GM23338 (cell line): Measurements from ENCODE around the gene PCTP. TPM values are rescaled to one million over a fixed set of nuclear protein-coding genes. Genes with fewer than 3 reads are reported as not detected.

Experiments used
- ATAC-seq: fragments of 200-7000 bp; cut with Tn5 transposase; 3 replicates; pipeline ENCODE4 v1.9.1; 2020
- DNase-seq: peaks from one replicate; pipeline ENCODE4 v3.0.0-alpha.2; 2015; ENCODE audit warnings: low spot score
- H2AFZ ChIP-seq: fragments of 200-600 bp; sonication (generic); 2 replicates; pipeline ENCODE4 v1.8.0; 2016; ENCODE audit warnings: antibody characterized with exemption, mild to moderate bottlenecking, moderate library complexity
- H3F3A ChIP-seq: fragments of 200-600 bp; sonication (generic); replicated peaks from 2 replicates; pipeline ENCODE4 v1.8.0; 2017; ENCODE audit warnings: antibody characterized with exemption, mixed run types, low read depth
- H3K27ac ChIP-seq: fragments of 200-600 bp; sonication (generic); 2 replicates; pipeline ENCODE4 v1.6.1; 2016; ENCODE audit warnings: low read depth
- H3K27me3 ChIP-seq: fragments of 200-600 bp; sonication (generic); 2 replicates; pipeline ENCODE4 v1.8.0; 2016; ENCODE audit warnings: mild to moderate bottlenecking, mixed run types, moderate library complexity; ENCODE audit not compliant: insufficient read depth
- H3K36me3 ChIP-seq: fragments of 200-600 bp; sonication (generic); 2 replicates; pipeline ENCODE4 v1.8.0; 2016; ENCODE audit warnings: mild to moderate bottlenecking; ENCODE audit not compliant: insufficient read depth
- H3K4me1 ChIP-seq: fragments of 200-600 bp; sonication (generic); 2 replicates; pipeline ENCODE4 v1.8.0; 2016; ENCODE audit warnings: mild to moderate bottlenecking, moderate library complexity; ENCODE audit not compliant: insufficient read depth
- H3K4me2 ChIP-seq: fragments of 200-600 bp; sonication (generic); 2 replicates; pipeline ENCODE4 v1.7.1; 2017; ENCODE audit warnings: mixed run types
- H3K4me3 ChIP-seq: fragments of 200-600 bp; sonication (generic); 2 replicates; pipeline ENCODE4 v1.6.1; 2016; ENCODE audit warnings: mixed run types
- H3K79me2 ChIP-seq: fragments of 200-600 bp; sonication (generic); replicated peaks from 2 replicates; pipeline ENCODE4 v1.8.0; 2017; ENCODE audit warnings: mild to moderate bottlenecking; ENCODE audit not compliant: insufficient read depth
- H3K9me2 ChIP-seq: fragments of 200-600 bp; sonication (generic); 2 replicates; pipeline ENCODE4 v1.8.0; 2017; ENCODE audit not compliant: insufficient read depth
- H4K20me1 ChIP-seq: fragments of 200-600 bp; sonication (generic); replicated peaks from 2 replicates; pipeline ENCODE4 v1.8.0; 2017; ENCODE audit warnings: mild to moderate bottlenecking; ENCODE audit not compliant: insufficient read depth
- H3K27ac Mint-ChIP-seq: 2 replicates; pipeline ENCODE4 v1.8.0; 2020; ENCODE audit warnings: inconsistent platforms, mild to moderate bottlenecking, moderate library complexity, mixed read lengths
- H3K27me3 Mint-ChIP-seq: 3 replicates; pipeline ENCODE4 v1.8.0; 2022; ENCODE audit warnings: low read depth, mild to moderate bottlenecking, moderate library complexity, mixed read lengths, inconsistent platforms; ENCODE audit not compliant: insufficient read depth, poor library complexity
- H3K36me3 Mint-ChIP-seq: 3 replicates; pipeline ENCODE4 v1.8.0; 2021; ENCODE audit warnings: low read depth, mild to moderate bottlenecking, inconsistent platforms, moderate library complexity, mixed read lengths
- H3K4me1 Mint-ChIP-seq: 3 replicates; pipeline ENCODE4 v1.8.0; 2020; ENCODE audit warnings: mild to moderate bottlenecking, inconsistent platforms, mixed read lengths
- H3K4me3 Mint-ChIP-seq: 3 replicates; pipeline ENCODE4 v1.8.0; 2021; ENCODE audit warnings: moderate library complexity, mild to moderate bottlenecking, inconsistent platforms, mixed read lengths
- H3K9me3 Mint-ChIP-seq: 3 replicates; pipeline ENCODE4 v1.8.0; 2020; ENCODE audit warnings: moderate library complexity, mild to moderate bottlenecking, inconsistent platforms, mixed read lengths
- CREB1 ChIP-seq: fragments of 250-450 bp; sonication (Bioruptor Pico); IDR thresholded peaks from 2 replicates; pipeline ENCODE4 v1.5.0; 2020; ENCODE audit warnings: low read depth, mild to moderate bottlenecking, moderate library complexity
- EZH2 ChIP-seq: fragments of 200-600 bp; sonication (generic); IDR thresholded peaks from one replicate; pipeline ENCODE4 v1.8.0; 2017; ENCODE audit warnings: antibody characterized with exemption, mild to moderate bottlenecking, low read depth; ENCODE audit not compliant: unreplicated experiment
- EZH2phosphoT487 ChIP-seq: fragments of 200-600 bp; sonication (generic); IDR thresholded peaks from one replicate; pipeline ENCODE4 v1.8.1; 2018; ENCODE audit warnings: antibody characterized with exemption; ENCODE audit not compliant: unreplicated experiment
- JUNB ChIP-seq: IDR thresholded peaks from one replicate; pipeline ENCODE4 v1.6.1; 2016; ENCODE audit warnings: antibody characterized with exemption; ENCODE audit not compliant: unreplicated experiment
- NANOG ChIP-seq: IDR thresholded peaks from 2 replicates; pipeline ENCODE4 v1.6.1; 2016; ENCODE audit warnings: antibody characterized with exemption, borderline replicate concordance
- POLR2AphosphoS5 ChIP-seq: IDR thresholded peaks from 2 replicates; pipeline ENCODE4 v1.6.1; 2016; ENCODE audit warnings: antibody characterized with exemption, low read depth
- REST ChIP-seq: IDR thresholded peaks from one replicate; pipeline ENCODE4 v1.6.1; 2018; ENCODE audit warnings: antibody characterized with exemption; ENCODE audit not compliant: unreplicated experiment
- STAT1 ChIP-seq: IDR thresholded peaks from one replicate; pipeline ENCODE4 v1.6.1; 2016; ENCODE audit warnings: antibody characterized with exemption; ENCODE audit not compliant: unreplicated experiment
- ZNF114 ChIP-seq: fragments of 250-450 bp; sonication (Bioruptor Pico); IDR thresholded peaks from 2 replicates; pipeline ENCODE4 v1.5.0; 2020; ENCODE audit warnings: mild to moderate bottlenecking, moderate library complexity
- ZNF331 ChIP-seq: fragments of 250-450 bp; sonication (Bioruptor Pico); IDR thresholded peaks from 2 replicates; pipeline ENCODE4 v1.5.0; 2020; ENCODE audit warnings: low read depth, mild to moderate bottlenecking, moderate library complexity
- ZNF462 ChIP-seq: fragments of 250-450 bp; sonication (Bioruptor Pico); IDR thresholded peaks from 2 replicates; pipeline ENCODE4 v1.5.0; 2020; ENCODE audit warnings: mild to moderate bottlenecking, moderate library complexity
- polyA plus RNA-seq: library from polyadenylated mRNA; unstranded; fragments of >200 nt; fragmentation: Nextera tagmentation; extraction: Ambion mirVana; gene quantifications from 2 replicates; pipeline ENCODE4 v1.2.1, GENCODE V29; 2016
- total RNA-seq: library from RNA; depleted of rRNA; stranded (reverse); fragments of >200 nt; shearing (Covaris generic); gene quantifications from 2 replicates; pipeline ENCODE4 v1.2.3, GENCODE V29; 2014
- TF ChIP-seq, protein P1 (sequence below): IDR thresholded peaks from 2 replicates; pipeline ENCODE4 v1.6.1; 2016; ENCODE audit warnings: antibody characterized with exemption
- TF ChIP-seq, protein P2 (sequence below), 2 experiments: fragments of 200-600 bp in 1 of 2; sonication (generic) in 1 of 2; conservative IDR thresholded peaks; 2 replicates each; pipeline versions ENCODE4 v1.5.1 to v1.6.1; 2016 to 2017; ENCODE audit warnings: antibody characterized with exemption in 2 of 2, low read depth in 2 of 2, mild to moderate bottlenecking in 2 of 2, moderate library complexity in 1 of 2

Gene PCTP
- total and polyA plus RNA-seq, 2 experiments from 2014 or later: 6.4 to 12.3 TPM

GRCh38 chr17:55748841-55749240 is 2.0 kb upstream of the PCTP start:
- H3K4me1 ChIP-seq: peaks cover 8% of the 10 kb centered on the region; the same call in 1 of the 2 replicates
- H4K20me1 ChIP-seq: 0 out of 2 replicates have a peak, but pooled peaks cover 6% of the 10 kb centered on the region
- Mint-ChIP-seq H3K27ac (no peak overlapping the region), H3K36me3 (no peaks in the 10 kb centered on the region), H3K27me3 (peaks cover 4% of the 10 kb centered on the region), H3K4me1 (peaks cover 11% of the 10 kb centered on the region), H3K4me3 (no peak overlapping the region), H3K9me3 (no peaks in the 10 kb centered on the region)
- TF ChIP-seq REST (no peak), JUNB (no peak), EZH2phosphoT487 (no peak), CREB1 (CRISPR knock-in tag) (no peak), EZH2 (no peak), STAT1 (no peak), POLR2AphosphoS5 (no peak), ZNF114 (no peak), ZNF331 (CRISPR knock-in tag) (no peak), ZNF462 (CRISPR knock-in tag) (no peak), NANOG (no peak)
- TF ChIP-seq, protein P1, sequence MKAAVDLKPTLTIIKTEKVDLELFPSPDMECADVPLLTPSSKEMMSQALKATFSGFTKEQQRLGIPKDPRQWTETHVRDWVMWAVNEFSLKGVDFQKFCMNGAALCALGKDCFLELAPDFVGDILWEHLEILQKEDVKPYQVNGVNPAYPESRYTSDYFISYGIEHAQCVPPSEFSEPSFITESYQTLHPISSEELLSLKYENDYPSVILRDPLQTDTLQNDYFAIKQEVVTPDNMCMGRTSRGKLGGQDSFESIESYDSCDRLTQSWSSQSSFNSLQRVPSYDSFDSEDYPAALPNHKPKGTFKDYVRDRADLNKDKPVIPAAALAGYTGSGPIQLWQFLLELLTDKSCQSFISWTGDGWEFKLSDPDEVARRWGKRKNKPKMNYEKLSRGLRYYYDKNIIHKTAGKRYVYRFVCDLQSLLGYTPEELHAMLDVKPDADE: no peak
- TF ChIP-seq, protein P2, sequence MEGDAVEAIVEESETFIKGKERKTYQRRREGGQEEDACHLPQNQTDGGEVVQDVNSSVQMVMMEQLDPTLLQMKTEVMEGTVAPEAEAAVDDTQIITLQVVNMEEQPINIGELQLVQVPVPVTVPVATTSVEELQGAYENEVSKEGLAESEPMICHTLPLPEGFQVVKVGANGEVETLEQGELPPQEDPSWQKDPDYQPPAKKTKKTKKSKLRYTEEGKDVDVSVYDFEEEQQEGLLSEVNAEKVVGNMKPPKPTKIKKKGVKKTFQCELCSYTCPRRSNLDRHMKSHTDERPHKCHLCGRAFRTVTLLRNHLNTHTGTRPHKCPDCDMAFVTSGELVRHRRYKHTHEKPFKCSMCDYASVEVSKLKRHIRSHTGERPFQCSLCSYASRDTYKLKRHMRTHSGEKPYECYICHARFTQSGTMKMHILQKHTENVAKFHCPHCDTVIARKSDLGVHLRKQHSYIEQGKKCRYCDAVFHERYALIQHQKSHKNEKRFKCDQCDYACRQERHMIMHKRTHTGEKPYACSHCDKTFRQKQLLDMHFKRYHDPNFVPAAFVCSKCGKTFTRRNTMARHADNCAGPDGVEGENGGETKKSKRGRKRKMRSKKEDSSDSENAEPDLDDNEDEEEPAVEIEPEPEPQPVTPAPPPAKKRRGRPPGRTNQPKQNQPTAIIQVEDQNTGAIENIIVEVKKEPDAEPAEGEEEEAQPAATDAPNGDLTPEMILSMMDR (conservative IDR thresholded peaks at IDR 0.05; ENCODE audit: low read depth in 2 of 2): no peak
- no peaks in the 10 kb centered on the region for H3K36me3 ChIP-seq
- no peak for DNase-seq
- no peak overlapping the region for H2AFZ ChIP-seq
- H3K27ac ChIP-seq: no peak overlapping the region
- H3K4me3 ChIP-seq: no peak overlapping the region
- no peak overlapping the region for H3K4me2 ChIP-seq
- 0 out of 2 replicates have a peak, but pooled peaks cover 5% of the 10 kb centered on the region for H3K9me2 ChIP-seq
- H3F3A ChIP-seq: no peaks in the 10 kb centered on the region
- peaks cover 16% of the 10 kb centered on the region for H3K79me2 ChIP-seq
- no peaks in the 10 kb centered on the region for H3K27me3 ChIP-seq
- no peak for ATAC-seq
